SJCRH30 (cell line): ENCODE data around the gene NDUFC1. TPM values are rescaled to one million over a fixed set of nuclear protein-coding genes. Genes with fewer than 3 reads are reported as not detected.
A peak's percentile ranks its signal among the peaks of the same experiment; 100 is the strongest.
"Not testable (repeated sequence)": the region's sequence is repeated elsewhere in the genome, so short reads cannot be mapped to it uniquely, and the experiment has no call there.

ENCODE experiments used
- DNase-seq, 2 experiments: peaks; one replicate each; pipeline ENCODE4 v3.0.0-alpha.2; 2015 to 2020
- H3K27ac ChIP-seq: fragments of 250-450 bp; sonication (Bioruptor Pico); 2 replicates; pipeline ENCODE4 v1.5.1; 2020; ENCODE audit warnings: mild to moderate bottlenecking, moderate library complexity
- H3K27me3 ChIP-seq: fragments of 250-450 bp; sonication (Bioruptor Pico); 2 replicates; pipeline ENCODE4 v1.5.1; 2020; ENCODE audit warnings: mild to moderate bottlenecking, moderate library complexity
- H3K36me3 ChIP-seq: fragments of 250-450 bp; sonication (Bioruptor Pico); 2 replicates; pipeline ENCODE4 v1.5.1; 2020; ENCODE audit warnings: mild to moderate bottlenecking, moderate library complexity
- H3K4me1 ChIP-seq: fragments of 250-450 bp; sonication (Bioruptor Pico); 2 replicates; pipeline ENCODE4 v1.5.1; 2020; ENCODE audit warnings: mild to moderate bottlenecking, moderate library complexity
- H3K4me3 ChIP-seq: fragments of 250-450 bp; sonication (Bioruptor Pico); 2 replicates; pipeline ENCODE4 v1.5.1; 2020; ENCODE audit warnings: mild to moderate bottlenecking, moderate library complexity
- H3K9me3 ChIP-seq: fragments of 250-450 bp; sonication (Bioruptor Pico); replicated peaks from 2 replicates; pipeline ENCODE4 v1.5.1; 2020; ENCODE audit warnings: mild to moderate bottlenecking, moderate library complexity
- total RNA-seq: library from RNA; depleted of rRNA; stranded (reverse); fragments of >200 nt; shearing (Covaris generic); gene quantifications from 2 replicates; pipeline ENCODE4 v1.2.3, GENCODE V29; 2014

Gene NDUFC1
- total RNA-seq, 1 experiment from 2014 or later: 40.0 TPM

DNA sequence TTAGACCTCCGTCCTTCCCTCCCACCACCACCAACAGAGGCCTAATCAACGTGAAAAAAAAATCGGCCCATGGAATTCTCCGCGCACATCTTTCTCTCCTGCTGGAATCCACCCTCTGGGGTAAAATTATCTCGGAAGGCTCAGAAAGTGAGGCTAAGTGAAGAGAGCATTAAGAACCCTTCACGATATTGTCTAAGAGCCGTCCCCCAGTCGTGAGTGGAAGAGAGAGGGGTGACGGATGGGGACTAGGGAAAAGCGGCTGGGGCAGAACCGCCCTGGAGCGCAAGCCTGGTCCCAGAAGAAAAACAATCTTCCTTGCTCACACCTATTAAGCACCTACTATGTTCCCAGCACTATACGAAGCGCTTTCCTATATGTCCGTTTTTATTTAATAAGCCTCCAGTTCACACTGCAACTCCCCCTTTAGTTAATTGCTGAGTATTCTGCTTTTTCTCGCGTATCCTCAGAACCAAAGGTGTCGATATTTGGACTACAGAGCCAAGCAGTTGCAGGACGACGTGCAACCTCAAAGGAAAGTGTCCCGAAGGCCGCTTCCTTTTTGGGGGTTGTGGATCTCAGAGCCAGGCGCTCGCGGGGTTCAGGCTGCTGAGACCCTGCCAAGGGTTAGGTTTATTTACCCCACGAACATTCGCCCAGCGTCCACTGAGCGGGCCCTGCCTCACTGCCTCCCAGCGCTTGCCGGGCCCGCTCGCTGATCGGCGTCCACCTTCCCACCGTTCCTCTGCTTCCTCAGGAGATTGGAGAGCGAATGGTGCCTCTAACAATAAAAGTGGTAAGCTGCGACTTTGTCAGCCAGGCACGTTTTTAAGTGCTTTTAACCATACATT, 23.1 kb downstream of the NDUFC1 start:
- peak overlapping the region; percentile 19; the same call in 1 of the 2 replicates for H3K27ac ChIP-seq
- no peaks in the 10 kb centered on the region for H3K9me3 ChIP-seq
- H3K36me3 ChIP-seq: no peaks in the 10 kb centered on the region
- DNase-seq: peak; percentile 7 to 19
- no peaks in the 10 kb centered on the region for H3K27me3 ChIP-seq
- peaks cover 10% of the 10 kb centered on the region for H3K4me1 ChIP-seq
- H3K4me3 ChIP-seq: peak overlapping the region; percentile 63

DNA sequence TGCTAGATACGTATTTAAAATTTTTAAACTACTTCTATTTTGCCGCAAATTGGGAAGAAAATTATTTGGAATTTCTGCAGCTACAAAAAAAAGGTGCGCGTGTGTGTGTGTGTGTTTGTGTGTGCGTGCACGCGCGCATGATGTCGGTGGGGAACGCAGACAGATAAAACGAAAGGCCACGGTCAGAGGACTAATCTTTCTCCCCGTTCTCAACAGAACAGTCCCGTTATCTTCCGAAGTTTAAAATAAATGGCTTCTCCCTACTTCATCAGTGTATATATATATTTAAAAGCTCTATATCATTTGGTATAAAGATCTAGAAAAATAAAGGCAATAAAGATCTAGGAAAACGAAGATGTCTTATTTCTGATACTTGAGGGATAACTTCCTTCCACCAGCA, 23.8 kb downstream of the NDUFC1 start:
- H3K27ac ChIP-seq: no peak overlapping the region
- 0 out of 2 replicates have a peak, but pooled peaks cover 4% of the 10 kb centered on the region for H3K36me3 ChIP-seq
- H3K9me3 ChIP-seq: no peaks in the 10 kb centered on the region
- no peaks in the 10 kb centered on the region for H3K27me3 ChIP-seq
- peaks cover 10% of the 10 kb centered on the region for H3K4me1 ChIP-seq
- no peak overlapping the region for H3K4me3 ChIP-seq
- no peak for DNase-seq

DNA sequence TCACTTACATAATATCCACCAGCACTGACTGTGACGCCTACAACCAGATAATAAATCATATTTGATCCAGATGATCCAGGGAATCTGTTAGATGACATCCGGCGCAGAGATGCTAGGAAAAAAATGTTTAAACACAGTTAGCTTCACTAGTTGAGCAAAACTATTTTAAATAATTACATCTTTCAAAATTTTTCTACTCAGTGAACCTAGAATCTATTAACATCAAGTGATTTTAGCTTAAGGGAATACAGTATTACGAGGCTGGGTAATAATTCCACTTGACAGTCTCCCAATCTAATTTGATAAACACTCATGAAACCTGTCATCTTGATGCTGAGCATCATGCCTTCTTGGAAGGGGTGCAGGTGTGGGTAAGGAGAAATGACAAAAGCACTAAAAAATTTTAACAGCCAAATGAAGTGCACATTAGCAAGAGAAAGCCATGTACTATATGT, 27.0 kb downstream of the NDUFC1 start:
- Histone ChIP-seq H3K27me3 (no peaks in the 10 kb centered on the region), H3K36me3 (0 out of 2 replicates have a peak, but pooled peaks cover 4% of the 10 kb centered on the region), H3K27ac (no peak overlapping the region), H3K4me3 (no peak overlapping the region), H3K9me3 (no peaks in the 10 kb centered on the region), H3K4me1 (no peaks in the 10 kb centered on the region)
- no peak for DNase-seq

DNA sequence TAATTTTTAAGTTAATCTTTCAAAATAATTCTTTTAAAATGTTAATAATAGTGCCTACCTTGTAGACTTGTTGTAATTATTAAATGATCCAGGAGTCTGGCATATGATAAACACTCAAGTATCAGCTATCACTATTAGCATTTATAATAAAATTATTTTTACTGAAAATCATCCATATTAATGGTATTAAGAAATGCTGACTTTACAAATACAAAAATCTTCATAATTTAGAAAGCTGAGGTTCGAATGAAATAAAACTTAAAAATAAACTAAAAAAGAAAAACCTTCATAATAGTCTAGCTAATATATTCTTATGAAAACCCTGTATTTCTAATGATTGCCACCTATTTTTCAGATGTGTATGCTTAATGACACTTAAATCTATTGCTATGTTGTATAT, 27.5 kb downstream of the NDUFC1 start:
- Histone ChIP-seq H3K4me1 (no peaks in the 10 kb centered on the region), H3K9me3 (no peaks in the 10 kb centered on the region), H3K27ac (no peak overlapping the region), H3K27me3 (no peaks in the 10 kb centered on the region), H3K36me3 (0 out of 2 replicates have a peak, but pooled peaks cover 4% of the 10 kb centered on the region), H3K4me3 (no peak overlapping the region)
- DNase-seq: no peak

GRCh38 chr4:139273835-139274234, 28.4 kb downstream of the NDUFC1 start:
- Histone ChIP-seq H3K27ac (no peak overlapping the region), H3K4me3 (no peak overlapping the region), H3K27me3 (no peaks in the 10 kb centered on the region), H3K4me1 (no peaks in the 10 kb centered on the region), H3K9me3 (no peaks in the 10 kb centered on the region), H3K36me3 (0 out of 2 replicates have a peak, but pooled peaks cover 4% of the 10 kb centered on the region)
- no peak for DNase-seq

GRCh38 chr4:139267301-139267700, 35.0 kb downstream of the NDUFC1 start:
- DNase-seq: no peak
- H3K27ac ChIP-seq: peak overlapping the region; percentile 41; the same call in 1 of the 2 replicates

DNA sequence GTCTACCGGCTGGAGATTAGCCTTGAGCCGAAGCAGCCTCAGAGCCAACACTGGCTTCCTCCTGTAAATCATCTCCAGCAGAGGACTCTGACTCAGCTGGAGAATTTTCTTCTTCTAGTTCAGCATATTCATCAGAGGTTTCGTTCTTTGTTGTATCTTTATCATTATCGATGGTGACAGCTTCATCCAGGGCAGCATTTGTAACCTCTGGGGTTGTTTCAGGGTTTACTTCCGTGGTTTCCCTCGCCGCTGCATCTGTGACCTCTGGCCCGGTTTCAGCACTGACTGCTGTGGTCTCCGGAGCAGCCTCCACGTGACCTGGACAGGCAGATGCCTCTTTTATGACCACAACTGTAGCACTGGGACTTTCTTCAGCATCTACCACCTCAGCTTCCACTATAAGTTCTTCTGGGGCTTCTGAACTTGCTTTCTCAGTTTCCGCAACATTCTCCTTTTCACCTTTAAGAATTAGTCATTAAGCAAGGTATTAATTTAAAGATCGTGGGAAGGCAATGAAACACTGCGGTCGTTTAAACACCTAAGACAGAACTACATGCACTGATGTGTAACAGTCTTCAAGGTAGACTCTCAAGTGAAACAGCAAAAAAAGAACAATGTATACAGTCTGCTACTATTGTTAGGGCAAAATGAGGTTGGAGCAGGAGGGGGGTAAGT, 35.6 kb downstream of the NDUFC1 start:
- DNase-seq: peak; percentile 67 to 69
- Histone ChIP-seq H3K27me3 (no peaks in the 10 kb centered on the region), H3K4me3 (peak overlapping the region; percentile 54), H3K27ac (peak overlapping the region; percentile 41), H3K9me3 (no peaks in the 10 kb centered on the region), H3K36me3 (peaks cover 4% of the 10 kb centered on the region; the same call in 1 of the 2 replicates), H3K4me1 (peaks cover 16% of the 10 kb centered on the region)

More at GRCh38 chr4:139267301-139267700, 35.0 kb downstream of the NDUFC1 start:
- Histone ChIP-seq H3K36me3 (peaks cover 4% of the 10 kb centered on the region; the same call in 1 of the 2 replicates), H3K4me1 (peaks cover 16% of the 10 kb centered on the region), H3K27me3 (no peaks in the 10 kb centered on the region), H3K9me3 (no peaks in the 10 kb centered on the region), H3K4me3 (peak overlapping the region; percentile 54)

- Histone ChIP-seq H3K27ac (peak overlapping the region; percentile 41), H3K27me3 (no peaks in the 10 kb centered on the region), H3K36me3 (peaks cover 4% of the 10 kb centered on the region; the same call in 1 of the 2 replicates), H3K4me1 (peaks cover 16% of the 10 kb centered on the region), H3K9me3 (no peaks in the 10 kb centered on the region), H3K4me3 (peak overlapping the region; percentile 54)
- no peak for DNase-seq
Observed at GRCh38 chr4:139266208-139266582, 36.1 kb downstream of the NDUFC1 start.

DNA sequence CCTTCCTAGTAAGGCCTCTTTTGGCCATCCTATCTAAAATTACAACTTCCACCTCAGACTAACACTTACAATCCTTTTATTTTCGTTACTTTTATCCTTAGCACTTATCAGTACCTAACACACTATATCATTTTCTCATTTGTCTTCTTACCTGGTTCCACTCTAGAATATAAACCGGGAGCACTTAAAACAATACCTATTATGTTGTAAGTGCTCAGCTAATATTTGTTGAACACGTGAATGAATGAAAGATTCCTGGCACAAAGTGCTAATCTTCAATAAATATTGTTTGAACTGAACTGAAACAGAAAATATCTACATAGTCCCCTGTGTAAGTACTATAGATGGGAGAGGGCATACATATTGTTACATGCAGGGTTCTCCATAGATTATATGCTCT, 36.6 kb downstream of the NDUFC1 start:
- no peak for DNase-seq
- H3K9me3 ChIP-seq: no peaks in the 10 kb centered on the region
- H3K36me3 ChIP-seq: peaks cover 4% of the 10 kb centered on the region; the same call in 1 of the 2 replicates
- H3K27me3 ChIP-seq: no peaks in the 10 kb centered on the region
- H3K4me3 ChIP-seq: peak overlapping the region; percentile 54; the same call in 1 of the 2 replicates
- no peak overlapping the region for H3K27ac ChIP-seq
- peaks cover 16% of the 10 kb centered on the region for H3K4me1 ChIP-seq

GRCh38 chr4:139256349-139256748, 45.9 kb downstream of the NDUFC1 start:
- no peak for DNase-seq
- Histone ChIP-seq H3K27ac (no peak overlapping the region), H3K9me3 (no peaks in the 10 kb centered on the region), H3K36me3 (no peaks in the 10 kb centered on the region), H3K4me3 (no peak overlapping the region), H3K4me1 (peaks cover 7% of the 10 kb centered on the region), H3K27me3 (no peaks in the 10 kb centered on the region)

DNA sequence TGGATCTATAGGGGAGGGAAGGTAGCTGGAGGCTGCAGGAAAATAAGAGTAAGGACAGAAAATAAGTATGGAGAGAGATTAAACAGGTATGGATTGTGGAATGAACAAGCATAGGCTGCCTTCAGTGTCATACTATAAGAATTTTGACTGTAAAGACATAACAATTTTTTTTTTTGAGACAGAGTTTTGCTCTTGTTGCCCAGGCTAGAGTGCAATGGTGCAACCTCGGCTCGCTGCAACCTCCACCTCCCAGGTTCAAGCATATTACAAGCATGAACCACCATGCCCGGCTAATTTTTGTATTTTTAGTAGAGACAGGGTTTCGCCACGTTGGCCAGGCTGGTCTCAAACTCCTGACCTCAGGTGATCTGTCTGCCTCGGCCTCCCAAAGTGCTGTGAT, 46.7 kb downstream of the NDUFC1 start:
- H3K9me3 ChIP-seq, H3K4me3 ChIP-seq, H3K36me3 ChIP-seq, H3K4me1 ChIP-seq, DNase-seq, H3K27me3 ChIP-seq, H3K27ac ChIP-seq: not testable (repeated sequence)

DNA sequence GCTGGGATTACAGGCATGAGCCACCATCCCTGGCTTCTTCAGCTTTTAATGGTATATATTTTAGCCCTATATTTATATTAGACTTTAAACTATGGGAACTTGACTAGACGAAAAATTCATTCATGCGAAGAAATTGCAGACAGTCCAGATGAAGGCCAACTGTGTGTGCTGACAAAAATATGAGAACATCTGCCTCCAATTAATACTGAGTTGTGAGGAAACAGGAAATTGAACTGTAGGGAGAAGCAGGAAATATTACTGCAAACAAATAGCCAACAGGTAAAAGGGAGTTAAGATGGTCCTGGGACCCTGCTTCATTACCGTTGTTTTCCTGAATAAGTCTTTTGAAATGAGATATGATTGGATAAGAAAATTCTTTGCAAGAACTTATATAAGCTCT, 48.6 kb downstream of the NDUFC1 start:
- DNase-seq: no peak
- Histone ChIP-seq H3K36me3 (no peaks in the 10 kb centered on the region), H3K4me1 (peaks cover 7% of the 10 kb centered on the region), H3K4me3 (no peak overlapping the region), H3K27ac (no peak overlapping the region), H3K27me3 (no peaks in the 10 kb centered on the region), H3K9me3 (no peaks in the 10 kb centered on the region)

- H3K27me3 ChIP-seq: no peaks in the 10 kb centered on the region
- no peak overlapping the region for H3K27ac ChIP-seq
- no peak overlapping the region for H3K4me3 ChIP-seq
- no peaks in the 10 kb centered on the region for H3K9me3 ChIP-seq
- peaks cover 7% of the 10 kb centered on the region for H3K4me1 ChIP-seq
- no peaks in the 10 kb centered on the region for H3K36me3 ChIP-seq
- DNase-seq: no peak
Observed at GRCh38 chr4:139253046-139253445, 49.2 kb downstream of the NDUFC1 start.

GRCh38 chr4:139247700-139248238, 54.5 kb downstream of the NDUFC1 start:
- H3K4me3 ChIP-seq: no peak overlapping the region
- H3K27ac ChIP-seq: no peak overlapping the region
- DNase-seq: no peak
- H3K27me3 ChIP-seq: no peaks in the 10 kb centered on the region
- H3K4me1 ChIP-seq: peaks cover 33% of the 10 kb centered on the region
- H3K36me3 ChIP-seq: no peaks in the 10 kb centered on the region
- H3K9me3 ChIP-seq: no peaks in the 10 kb centered on the region

DNA sequence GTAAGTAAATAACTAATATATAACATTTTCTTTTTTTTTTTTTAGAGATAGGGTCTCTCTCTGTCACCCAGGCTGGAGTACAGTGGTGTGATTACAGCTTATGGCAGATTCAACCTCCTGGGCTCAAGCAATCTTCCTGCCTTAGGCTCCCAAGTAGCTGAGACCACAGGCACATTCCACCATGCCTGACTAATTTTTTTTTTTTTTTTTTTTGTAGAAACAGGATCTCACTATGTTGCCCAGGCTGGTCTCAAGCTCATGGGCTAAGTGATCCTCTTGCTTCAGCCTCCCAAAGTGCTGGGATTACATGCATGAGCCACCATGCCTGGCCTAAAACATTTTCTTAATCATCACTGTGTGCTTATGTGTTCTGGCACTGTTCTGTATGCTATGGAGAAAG, 55.0 kb downstream of the NDUFC1 start:
- no peaks in the 10 kb centered on the region for H3K9me3 ChIP-seq
- peak; percentile 11 to 32 for DNase-seq
- H3K27ac ChIP-seq: no peak overlapping the region
- H3K36me3 ChIP-seq: no peaks in the 10 kb centered on the region
- peaks cover 38% of the 10 kb centered on the region for H3K4me1 ChIP-seq
- no peak overlapping the region for H3K4me3 ChIP-seq
- H3K27me3 ChIP-seq: no peaks in the 10 kb centered on the region
